ENCODE results near the gene SMURF2. TPM values are rescaled to one million over a fixed set of nuclear protein-coding genes. Genes with fewer than 3 reads are reported as not detected.

The SMURF2 gene
- total RNA-seq, 4 donors from 2014 or later, result 18.4 to 92.0 (median 37.3) TPM

DNA sequence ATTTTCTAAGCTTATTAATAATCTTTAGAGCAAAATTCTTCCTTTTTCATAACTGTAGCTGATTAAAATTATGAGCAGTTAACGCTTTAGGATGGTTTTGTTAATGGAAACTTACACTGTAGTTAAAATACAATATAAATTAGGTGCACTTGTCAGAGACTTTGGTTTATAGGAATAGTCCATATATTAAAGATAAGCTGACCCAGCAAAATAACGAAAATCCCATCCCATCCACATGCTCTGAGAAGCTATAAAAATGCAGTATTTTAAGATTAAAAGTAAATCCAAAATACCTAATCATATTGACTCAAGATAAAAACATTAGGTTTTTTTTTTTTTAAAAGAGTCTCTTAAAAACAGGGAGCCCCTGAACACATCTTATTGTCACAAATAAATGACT, 117.4 kb downstream of the SMURF2 start:
- Histone ChIP-seq H3K9me3 (no peaks in the 10 kb centered on the region), H3K4me3 (no peak overlapping the region), H3K27me3 (no peaks in the 10 kb centered on the region), H3K27ac (no peak overlapping the region), H3K36me3 (no peaks in the 10 kb centered on the region), H3K4me1 (no peaks in the 10 kb centered on the region)
- intact Hi-C loops (cut with DNase I; ENCODE audit: low total_unique reads), result no loop called here
- no peak for TF ChIP-seq POLR2A (IDR thresholded peaks at IDR 0.05)
- TF ChIP-seq, protein P1, sequence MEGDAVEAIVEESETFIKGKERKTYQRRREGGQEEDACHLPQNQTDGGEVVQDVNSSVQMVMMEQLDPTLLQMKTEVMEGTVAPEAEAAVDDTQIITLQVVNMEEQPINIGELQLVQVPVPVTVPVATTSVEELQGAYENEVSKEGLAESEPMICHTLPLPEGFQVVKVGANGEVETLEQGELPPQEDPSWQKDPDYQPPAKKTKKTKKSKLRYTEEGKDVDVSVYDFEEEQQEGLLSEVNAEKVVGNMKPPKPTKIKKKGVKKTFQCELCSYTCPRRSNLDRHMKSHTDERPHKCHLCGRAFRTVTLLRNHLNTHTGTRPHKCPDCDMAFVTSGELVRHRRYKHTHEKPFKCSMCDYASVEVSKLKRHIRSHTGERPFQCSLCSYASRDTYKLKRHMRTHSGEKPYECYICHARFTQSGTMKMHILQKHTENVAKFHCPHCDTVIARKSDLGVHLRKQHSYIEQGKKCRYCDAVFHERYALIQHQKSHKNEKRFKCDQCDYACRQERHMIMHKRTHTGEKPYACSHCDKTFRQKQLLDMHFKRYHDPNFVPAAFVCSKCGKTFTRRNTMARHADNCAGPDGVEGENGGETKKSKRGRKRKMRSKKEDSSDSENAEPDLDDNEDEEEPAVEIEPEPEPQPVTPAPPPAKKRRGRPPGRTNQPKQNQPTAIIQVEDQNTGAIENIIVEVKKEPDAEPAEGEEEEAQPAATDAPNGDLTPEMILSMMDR (IDR thresholded peaks at IDR 0.05), result no peak
- DNase-seq, result no peak

DNA sequence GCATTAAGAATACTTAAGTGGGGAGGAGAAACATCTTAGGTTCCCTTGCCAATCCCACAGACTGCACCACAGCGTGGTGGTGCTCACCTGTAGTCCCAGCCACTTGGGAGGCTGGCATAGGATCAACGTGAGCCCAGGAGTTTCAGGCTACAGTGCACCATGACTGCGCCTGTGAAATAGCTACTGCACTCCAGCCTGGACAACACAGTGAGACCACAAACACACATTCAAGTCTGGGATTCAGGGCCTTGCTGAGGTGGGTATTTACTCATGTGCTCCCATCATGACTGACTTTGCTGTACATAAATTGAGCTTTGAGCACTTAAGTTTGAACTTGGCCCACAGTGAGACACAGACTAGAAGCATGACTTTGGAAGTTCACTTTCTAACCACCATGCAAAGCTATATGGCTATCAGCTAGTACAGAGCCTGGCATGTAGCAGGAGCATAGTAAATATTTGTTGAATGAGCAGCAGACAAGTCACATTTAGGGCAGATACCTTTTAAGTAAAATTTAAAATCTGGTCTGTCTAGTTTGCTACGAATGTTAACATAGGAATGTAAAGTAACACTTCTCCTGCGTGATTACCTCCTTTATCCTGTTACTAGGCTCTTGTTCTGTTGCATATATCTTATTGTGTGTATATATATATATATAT, 121.9 kb downstream of the SMURF2 start:
- no peaks in the 10 kb centered on the region for H3K36me3 ChIP-seq
- no peaks in the 10 kb centered on the region for H3K27me3 ChIP-seq
- DNase-seq, result no peak
- H3K4me3 ChIP-seq, result no peak overlapping the region
- TF ChIP-seq, protein P1 (IDR thresholded peaks at IDR 0.05), result no peak
- TF ChIP-seq POLR2A (IDR thresholded peaks at IDR 0.05), result no peak
- no peaks in the 10 kb centered on the region for H3K4me1 ChIP-seq
- no peaks in the 10 kb centered on the region for H3K9me3 ChIP-seq
- intact Hi-C loops (cut with DNase I; ENCODE audit: low total_unique reads), result no loop called here
- H3K27ac ChIP-seq, result no peak overlapping the region

DNA sequence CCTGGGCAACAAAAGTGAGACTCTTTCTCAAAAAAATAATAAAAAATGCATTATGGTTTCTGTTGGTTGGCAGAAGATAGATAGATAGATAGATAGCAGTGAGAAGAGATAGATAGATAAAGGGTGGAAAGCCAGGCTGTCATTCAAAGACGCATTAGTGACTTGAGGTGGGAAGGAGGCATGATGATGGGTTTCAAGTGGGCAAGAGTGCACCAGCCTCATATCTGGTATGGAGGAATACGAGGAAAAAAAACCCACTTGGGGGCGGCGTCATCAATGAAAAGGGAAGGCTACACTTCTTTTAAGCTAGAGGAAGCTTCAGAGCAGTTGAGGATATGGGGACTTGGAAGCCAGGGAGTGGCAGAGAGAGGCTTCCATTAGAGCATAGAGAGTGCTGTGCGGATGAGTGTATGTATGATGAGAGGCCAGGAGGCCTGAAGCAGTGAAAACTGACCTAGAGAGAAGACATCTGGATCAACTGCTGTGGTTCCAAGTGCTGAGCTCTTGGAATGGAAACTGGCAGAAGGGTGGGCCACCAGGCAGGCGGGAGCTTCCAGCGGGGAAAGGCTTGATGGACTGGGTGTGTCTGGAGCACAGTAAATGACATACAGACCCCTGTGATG, 123.5 kb downstream of the SMURF2 start:
- Histone ChIP-seq H3K27me3 (no peaks in the 10 kb centered on the region), H3K27ac (no peak overlapping the region), H3K36me3 (no peaks in the 10 kb centered on the region), H3K4me1 (no peaks in the 10 kb centered on the region), H3K9me3 (no peaks in the 10 kb centered on the region), H3K4me3 (no peak overlapping the region)
- TF ChIP-seq, protein P1 (IDR thresholded peaks at IDR 0.05), result no peak
- TF ChIP-seq POLR2A (IDR thresholded peaks at IDR 0.05), result no peak
- no peak for DNase-seq
- intact Hi-C loops (cut with DNase I; ENCODE audit: low total_unique reads), result no loop called here

- DNase-seq, result no peak
- Histone ChIP-seq H3K36me3 (no peaks in the 10 kb centered on the region), H3K4me3 (no peak overlapping the region), H3K27ac (no peak overlapping the region), H3K9me3 (no peaks in the 10 kb centered on the region), H3K4me1 (no peaks in the 10 kb centered on the region), H3K27me3 (no peaks in the 10 kb centered on the region)
- intact Hi-C loops (cut with DNase I; ENCODE audit: low total_unique reads), result no loop called here
- TF ChIP-seq POLR2A (IDR thresholded peaks at IDR 0.05), result no peak
- TF ChIP-seq, protein P1 (IDR thresholded peaks at IDR 0.05), result no peak
These were observed 124.6 kb downstream of the SMURF2 start for GRCh38 chr17:64537488-64537887.

DNA sequence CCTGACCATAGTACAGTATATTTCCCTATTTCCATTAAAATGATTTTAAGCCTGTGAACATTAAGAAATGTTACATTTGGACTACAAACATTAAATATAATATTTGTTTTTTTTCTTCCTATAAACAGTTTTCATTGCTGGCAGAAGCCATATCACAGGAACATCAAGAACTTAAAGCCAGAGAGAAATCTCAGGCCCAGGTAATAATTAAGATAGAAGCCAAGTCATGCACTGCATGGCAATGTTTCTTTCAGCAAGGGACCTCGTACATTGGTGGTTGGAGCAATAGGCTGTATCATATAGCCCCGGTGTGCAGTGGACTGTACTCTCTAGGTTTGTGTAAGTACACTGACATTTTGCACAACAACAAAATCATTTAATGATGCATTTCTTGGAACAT, 125.2 kb downstream of the SMURF2 start:
- H3K4me3 ChIP-seq, result no peak overlapping the region
- no peaks in the 10 kb centered on the region for H3K9me3 ChIP-seq
- TF ChIP-seq, protein P1 (IDR thresholded peaks at IDR 0.05), result no peak
- no peak for TF ChIP-seq POLR2A (IDR thresholded peaks at IDR 0.05)
- intact Hi-C loops (cut with DNase I; ENCODE audit: low total_unique reads), result no loop called here
- no peaks in the 10 kb centered on the region for H3K36me3 ChIP-seq
- no peaks in the 10 kb centered on the region for H3K27me3 ChIP-seq
- no peak overlapping the region for H3K27ac ChIP-seq
- H3K4me1 ChIP-seq, result no peaks in the 10 kb centered on the region
- no peak for DNase-seq

Measured in uterus (tissue), 4 donors.